Measurements from ENCODE around the gene GGACT.
"Not testable (repeated sequence)": the region's sequence is repeated elsewhere in the genome, so short reads cannot be mapped to it uniquely, and the experiment has no call there.

GGACT gene

GRCh38 chr13:100536643-100537180 is 51.9 kb downstream of the GGACT start:
- in situ Hi-C loops (cut with HindIII; ENCODE audit: low pct_ligation_motif_present, low pct_unique_long_range_greater_than_20kb, low sequenced_read_pairs) = no loop called here
- DNase-seq = no peak

- in situ Hi-C loops (cut with HindIII; ENCODE audit: low pct_ligation_motif_present, low pct_unique_long_range_greater_than_20kb, low sequenced_read_pairs) = no loop called here
- no peak for DNase-seq
Observed at GRCh38 chr13:100535426-100536135, 53.0 kb downstream of the GGACT start.

- in situ Hi-C loops (cut with HindIII; ENCODE audit: low pct_ligation_motif_present, low pct_unique_long_range_greater_than_20kb, low sequenced_read_pairs) = no loop called here
- no peak for DNase-seq
Observed at GRCh38 chr13:100534911-100535310, 53.7 kb downstream of the GGACT start.

GRCh38 chr13:100534147-100534843 is 54.3 kb downstream of the GGACT start:
- no peak for DNase-seq
- in situ Hi-C loops (cut with HindIII; ENCODE audit: low pct_ligation_motif_present, low pct_unique_long_range_greater_than_20kb, low sequenced_read_pairs) = no loop called here

GRCh38 chr13:100533588-100534041 is 55.0 kb downstream of the GGACT start:
- peak; percentile 32 for DNase-seq
- in situ Hi-C loops (cut with HindIII; ENCODE audit: low pct_ligation_motif_present, low pct_unique_long_range_greater_than_20kb, low sequenced_read_pairs) = no loop called here

GRCh38 chr13:100532836-100533435 is 55.7 kb downstream of the GGACT start:
- DNase-seq = no peak
- in situ Hi-C loops (cut with HindIII; ENCODE audit: low pct_ligation_motif_present, low pct_unique_long_range_greater_than_20kb, low sequenced_read_pairs) = no loop called here

DNA sequence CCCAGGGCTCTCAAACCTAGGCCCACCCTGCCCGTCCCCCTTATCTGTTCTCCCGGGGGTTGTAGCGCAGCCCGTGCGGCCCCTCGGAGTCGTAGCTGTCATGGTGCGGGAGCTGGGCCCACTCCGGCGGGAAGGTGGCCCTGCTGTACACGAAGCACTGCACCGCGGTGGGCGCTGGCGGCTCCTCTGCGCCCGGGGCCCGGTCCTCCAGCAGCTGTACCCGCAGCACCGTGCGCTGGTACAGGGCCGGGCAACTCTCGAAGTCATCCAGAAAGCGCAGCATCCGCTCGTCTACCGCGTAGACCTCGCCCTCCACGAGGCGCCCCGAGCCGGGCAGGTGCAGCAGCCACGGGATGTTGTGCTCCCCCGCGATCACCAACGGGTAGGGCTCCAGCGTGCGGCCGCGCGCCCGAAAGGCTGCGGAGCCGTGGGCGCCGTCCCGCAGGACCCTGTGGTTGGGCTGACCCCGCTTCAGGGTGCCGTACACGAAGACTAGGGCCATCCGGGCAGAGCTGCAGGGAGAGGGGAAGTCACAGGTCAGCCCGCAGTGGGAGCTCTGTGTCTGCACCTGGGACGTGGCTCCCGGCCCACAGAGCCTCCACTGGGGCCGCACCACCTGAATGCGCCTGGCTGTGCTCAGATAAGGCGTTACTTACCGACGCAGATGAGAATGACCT is 56.4 kb downstream of the GGACT start:
- in situ Hi-C loops (cut with HindIII; ENCODE audit: low pct_ligation_motif_present, low pct_unique_long_range_greater_than_20kb, low sequenced_read_pairs) = no loop called here
- DNase-seq = no peak

- no peak for DNase-seq
- in situ Hi-C loops (cut with HindIII; ENCODE audit: low pct_ligation_motif_present, low pct_unique_long_range_greater_than_20kb, low sequenced_read_pairs) = no loop called here
Observed at GRCh38 chr13:100530671-100531213, 57.8 kb downstream of the GGACT start.

GRCh38 chr13:100529666-100530377 is 58.8 kb downstream of the GGACT start:
- no peak for DNase-seq
- in situ Hi-C loops (cut with HindIII; ENCODE audit: low pct_ligation_motif_present, low pct_unique_long_range_greater_than_20kb, low sequenced_read_pairs) = no loop called here

GRCh38 chr13:100528820-100529219 is 59.8 kb downstream of the GGACT start:
- in situ Hi-C loops (cut with HindIII; ENCODE audit: low pct_ligation_motif_present, low pct_unique_long_range_greater_than_20kb, low sequenced_read_pairs) = no loop called here
- DNase-seq = no peak

- in situ Hi-C loops (cut with HindIII; ENCODE audit: low pct_ligation_motif_present, low pct_unique_long_range_greater_than_20kb, low sequenced_read_pairs) = no loop called here
- no peak for DNase-seq
Observed at GRCh38 chr13:100528353-100528752, 60.2 kb downstream of the GGACT start.

DNA sequence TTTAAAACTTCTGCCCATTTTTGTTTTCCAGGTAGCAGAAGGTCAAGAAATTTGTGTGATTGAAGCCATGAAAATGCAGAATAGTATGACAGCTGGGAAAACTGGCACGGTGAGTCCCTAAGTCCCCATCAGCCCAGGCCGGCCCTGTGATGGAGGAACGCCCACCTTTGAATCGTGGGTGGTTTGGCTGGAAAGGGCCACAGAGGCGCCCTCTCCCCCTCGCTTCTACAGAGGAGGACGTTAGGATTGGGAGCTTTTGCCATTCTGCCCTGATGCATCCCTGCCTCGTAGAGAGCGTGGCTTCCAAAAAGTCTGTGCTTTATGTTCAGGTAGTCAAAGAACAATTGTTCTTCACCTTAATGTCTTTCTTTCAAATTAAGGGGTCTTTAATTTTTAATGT is 60.9 kb downstream of the GGACT start:
- in situ Hi-C loops (cut with HindIII; ENCODE audit: low pct_ligation_motif_present, low pct_unique_long_range_greater_than_20kb, low sequenced_read_pairs) = no loop called here
- DNase-seq = no peak

- DNase-seq = no peak
- in situ Hi-C loops (cut with HindIII; ENCODE audit: low pct_ligation_motif_present, low pct_unique_long_range_greater_than_20kb, low sequenced_read_pairs) = no loop called here
Observed at GRCh38 chr13:100526318-100527000, 62.1 kb downstream of the GGACT start.

DNA sequence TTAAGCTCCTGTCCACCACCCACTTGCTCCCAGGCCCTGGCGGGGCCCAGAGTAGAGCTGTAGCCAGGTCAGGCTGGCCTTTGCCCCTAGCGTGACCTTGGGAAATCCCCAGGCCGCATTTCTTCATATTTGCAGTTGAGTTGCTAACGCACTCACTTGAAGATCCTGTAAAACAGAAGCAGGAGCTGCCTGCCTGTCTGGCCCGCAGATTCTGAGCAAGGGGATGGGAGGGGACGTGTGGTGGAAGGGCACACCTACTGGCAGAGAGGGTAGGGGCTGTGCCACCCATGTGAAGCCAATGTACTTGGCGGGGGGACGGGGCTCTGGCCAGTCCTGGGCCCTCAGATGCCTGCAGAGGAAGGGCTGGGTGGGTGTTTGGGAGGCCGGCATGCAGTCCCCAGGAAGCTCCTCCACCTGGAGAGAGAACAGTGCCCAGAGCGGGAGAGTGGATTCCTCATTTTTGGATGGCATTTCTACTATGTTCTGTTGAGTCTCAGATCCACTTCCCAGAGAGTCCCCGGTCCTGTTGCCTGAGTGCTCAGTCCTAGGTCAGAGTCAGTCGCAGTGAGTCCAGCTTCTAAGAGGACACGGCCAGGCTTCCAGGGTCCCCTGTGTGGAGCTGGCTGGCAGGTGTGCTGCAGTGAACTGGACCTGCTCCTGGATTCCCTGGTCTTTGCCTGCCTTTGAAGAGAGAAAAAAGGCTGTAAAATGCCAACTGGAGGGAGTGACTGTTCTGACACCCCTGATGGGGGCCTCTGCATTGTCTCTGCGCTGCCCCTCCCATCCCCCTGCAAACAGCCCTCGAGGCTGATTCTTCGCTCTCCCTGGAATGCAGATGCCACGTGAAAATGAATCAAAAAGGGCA is 62.9 kb downstream of the GGACT start:
- in situ Hi-C loops (cut with HindIII; ENCODE audit: low pct_ligation_motif_present, low pct_unique_long_range_greater_than_20kb, low sequenced_read_pairs) = no loop called here
- DNase-seq = no peak

GRCh38 chr13:100524688-100525087 is 63.9 kb downstream of the GGACT start:
- DNase-seq; in situ Hi-C loops (cut with HindIII; ENCODE audit: low pct_ligation_motif_present, low pct_unique_long_range_greater_than_20kb, low sequenced_read_pairs): not testable (repeated sequence)

- in situ Hi-C loops (cut with HindIII; ENCODE audit: low pct_ligation_motif_present, low pct_unique_long_range_greater_than_20kb, low sequenced_read_pairs) = no loop called here
Observed at GRCh38 chr13:100523981-100524386, 64.6 kb downstream of the GGACT start.

DNA sequence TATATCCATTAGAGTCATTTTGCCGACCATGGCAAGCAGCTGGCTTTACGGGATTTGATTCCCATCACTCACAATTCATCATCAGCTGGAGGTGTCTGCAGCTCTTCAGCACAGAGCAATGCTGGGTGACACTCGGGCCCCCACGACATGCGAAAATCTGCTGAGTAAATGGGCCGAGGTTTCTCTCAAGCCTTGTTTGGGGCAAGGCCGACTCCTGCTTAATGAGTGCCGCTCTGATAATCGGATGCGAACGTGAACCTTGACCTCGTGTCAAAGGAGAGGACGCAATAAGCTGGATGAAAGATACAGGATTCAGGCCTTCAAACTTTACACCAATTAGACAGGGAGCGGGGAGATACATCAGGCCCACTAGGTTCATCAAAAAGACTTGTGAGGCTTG is 65.2 kb downstream of the GGACT start:
- no peak for DNase-seq
- in situ Hi-C loops (cut with HindIII; ENCODE audit: low pct_ligation_motif_present, low pct_unique_long_range_greater_than_20kb, low sequenced_read_pairs) = no loop called here

More at GRCh38 chr13:100523981-100524386, 64.6 kb downstream of the GGACT start:
- no peak for DNase-seq

Measured in ACHN (cell line).